Measurements from ENCODE around the gene HTR3E.
A peak's percentile ranks its signal among the peaks of the same experiment; 100 is the strongest.

The HTR3E gene

GRCh38 chr3:184132945-184133344 lies 36.1 kb downstream of the HTR3E start:
- Histone ChIP-seq H3K27ac (no peak overlapping the region), H3K4me3 (ENCODE audit: low read depth in 1 of 2, low read length in 1 of 2) (no peak overlapping the region), H3K27me3 (no peaks in the 10 kb centered on the region), H3K4me1 (ENCODE audit: control insufficient read depth in 1 of 2, insufficient read depth in 1 of 2, low read depth in 1 of 2, low read length in 1 of 2) (peaks cover 20 to 29% of the 10 kb centered on the region in 2 experiments), H3K36me3 (peaks cover 5% of the 10 kb centered on the region), H3K9me3 (no peaks in the 10 kb centered on the region)
- no peak for TF ChIP-seq CTCF (IDR thresholded peaks at IDR 0.05)

- peaks cover 9% of the 10 kb centered on the region for H3K36me3 ChIP-seq
- no peaks in the 10 kb centered on the region for H3K27me3 ChIP-seq
- no peaks in the 10 kb centered on the region for H3K9me3 ChIP-seq
- TF ChIP-seq CTCF (IDR thresholded peaks at IDR 0.05): no peak
- H3K27ac ChIP-seq: peak overlapping the region; percentile 79
- peaks cover 20 to 29% of the 10 kb centered on the region in 2 experiments for H3K4me1 ChIP-seq (ENCODE audit: control insufficient read depth in 1 of 2, insufficient read depth in 1 of 2, low read depth in 1 of 2, low read length in 1 of 2)
- H3K4me3 ChIP-seq (ENCODE audit: low read depth in 1 of 2, low read length in 1 of 2): peak overlapping the region; percentile 73 to 94
Observed at GRCh38 chr3:184133840-184134745, 37.2 kb downstream of the HTR3E start.

- no peaks in the 10 kb centered on the region for H3K27me3 ChIP-seq
- TF ChIP-seq CTCF (IDR thresholded peaks at IDR 0.05): no peak
- H3K4me3 ChIP-seq (ENCODE audit: low read depth in 1 of 2, low read length in 1 of 2): peak overlapping the region; percentile 73 to 94
- H3K9me3 ChIP-seq: no peaks in the 10 kb centered on the region
- peaks cover 20 to 29% of the 10 kb centered on the region in 2 experiments for H3K4me1 ChIP-seq (ENCODE audit: control insufficient read depth in 1 of 2, insufficient read depth in 1 of 2, low read depth in 1 of 2, low read length in 1 of 2)
- peaks cover 9% of the 10 kb centered on the region for H3K36me3 ChIP-seq
- peak overlapping the region; percentile 79 for H3K27ac ChIP-seq
Observed at GRCh38 chr3:184134746-184135148, 37.9 kb downstream of the HTR3E start.

GRCh38 chr3:184135149-184135910 lies 38.5 kb downstream of the HTR3E start, which contains the start of gene EIF2B5:
Gene EIF2B5, plus strand, starts transcription at chr3:184135358. Its CDS starts 28 bp downstream, at chr3:184135386.
- peaks cover 12% of the 10 kb centered on the region for H3K36me3 ChIP-seq
- no peaks in the 10 kb centered on the region for H3K9me3 ChIP-seq
- no peaks in the 10 kb centered on the region for H3K27me3 ChIP-seq
- H3K4me3 ChIP-seq (ENCODE audit: low read depth in 1 of 2, low read length in 1 of 2): peak within 1 kb of the TSS; percentile 73 to 94
- H3K4me1 ChIP-seq (ENCODE audit: control insufficient read depth in 1 of 2, insufficient read depth in 1 of 2, low read depth in 1 of 2, low read length in 1 of 2): peaks cover 20 to 29% of the 10 kb centered on the region in 2 experiments
- TF ChIP-seq CTCF (IDR thresholded peaks at IDR 0.05): peak; percentile 67
- H3K27ac ChIP-seq: peak within 1 kb of the TSS; percentile 79

GRCh38 chr3:184135911-184136260 lies 39.0 kb downstream of the HTR3E start:
- TF ChIP-seq CTCF (IDR thresholded peaks at IDR 0.05): no peak
- peak overlapping the region; percentile 73 to 94 for H3K4me3 ChIP-seq (ENCODE audit: low read depth in 1 of 2, low read length in 1 of 2)
- no peaks in the 10 kb centered on the region for H3K9me3 ChIP-seq
- H3K36me3 ChIP-seq: peaks cover 18% of the 10 kb centered on the region
- H3K27ac ChIP-seq: peak overlapping the region; percentile 79
- peaks cover 20 to 29% of the 10 kb centered on the region in 2 experiments for H3K4me1 ChIP-seq (ENCODE audit: control insufficient read depth in 1 of 2, insufficient read depth in 1 of 2, low read depth in 1 of 2, low read length in 1 of 2)
- H3K27me3 ChIP-seq: no peaks in the 10 kb centered on the region

All from neutrophil (primary cell).